Measurements from ENCODE around the gene FXYD7.
"Not testable (repeated sequence)": the region's sequence is repeated elsewhere in the genome, so short reads cannot be mapped to it uniquely, and the experiment has no call there.

FXYD7 gene

DNA sequence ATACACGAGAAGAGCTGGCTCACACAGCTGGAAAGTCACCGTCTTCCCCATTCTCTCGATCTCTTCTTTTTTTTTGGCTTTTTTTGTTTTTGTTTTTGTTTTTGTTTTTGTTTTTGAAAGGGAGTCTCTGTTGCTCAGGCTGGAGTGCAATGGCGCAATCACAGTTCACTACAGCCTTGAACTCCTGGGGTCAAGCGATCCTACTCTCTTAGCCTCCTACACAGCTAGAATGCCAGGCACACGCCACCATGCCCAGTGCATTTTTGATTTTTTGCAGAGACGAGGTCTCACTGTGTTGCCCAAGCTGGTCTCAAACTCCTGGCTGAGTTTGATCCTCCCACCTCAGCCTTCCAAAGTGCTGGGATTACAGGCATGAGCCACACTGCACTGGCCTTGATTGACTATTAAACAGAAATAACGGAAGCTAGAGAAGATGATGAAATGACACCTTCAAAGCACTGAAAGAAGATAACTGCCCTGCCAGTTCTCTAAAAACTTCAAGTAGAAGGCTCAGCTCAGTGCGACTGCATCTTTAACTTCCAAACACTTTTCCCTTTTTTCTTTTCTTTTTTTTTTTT lies 23.4 kb upstream of the FXYD7 start:
- no peak overlapping the region for H3K27ac Mint-ChIP-seq
- no peaks in the 10 kb centered on the region for H3K36me3 Mint-ChIP-seq

DNA sequence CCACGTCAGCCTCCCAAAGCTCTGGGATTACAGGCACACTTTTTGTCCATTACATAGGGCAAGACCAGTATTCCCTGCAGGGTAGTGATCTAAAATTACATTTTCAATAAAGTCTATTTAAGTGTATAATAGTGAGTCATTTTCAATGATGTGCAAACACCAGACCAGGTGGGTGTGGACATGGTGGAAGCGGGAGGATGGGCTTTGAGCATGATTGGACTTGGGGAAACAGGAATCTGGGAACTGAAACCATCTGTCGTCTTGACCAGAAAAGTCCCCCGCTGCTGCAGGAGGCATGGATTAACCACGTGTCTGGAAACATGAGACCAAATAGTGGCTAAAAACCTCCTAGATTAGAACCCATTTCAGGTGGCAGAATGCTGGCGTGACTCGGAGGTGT lies 22.6 kb upstream of the FXYD7 start:
- H3K4me3 Mint-ChIP-seq = no peak overlapping the region
- no peak overlapping the region for H3K27ac Mint-ChIP-seq
- H3K36me3 Mint-ChIP-seq = no peaks in the 10 kb centered on the region
- peaks cover 13% of the 10 kb centered on the region for H3K4me1 Mint-ChIP-seq
- H3K27me3 Mint-ChIP-seq = no peaks in the 10 kb centered on the region
- H3K9me3 Mint-ChIP-seq = no peaks in the 10 kb centered on the region

More for the DNA sequence above, 23.4 kb upstream of the FXYD7 start:
- Mint-ChIP-seq H3K4me3 (no peak overlapping the region), H3K27me3 (no peaks in the 10 kb centered on the region), H3K9me3 (no peaks in the 10 kb centered on the region), H3K4me1 (peaks cover 12% of the 10 kb centered on the region)

DNA sequence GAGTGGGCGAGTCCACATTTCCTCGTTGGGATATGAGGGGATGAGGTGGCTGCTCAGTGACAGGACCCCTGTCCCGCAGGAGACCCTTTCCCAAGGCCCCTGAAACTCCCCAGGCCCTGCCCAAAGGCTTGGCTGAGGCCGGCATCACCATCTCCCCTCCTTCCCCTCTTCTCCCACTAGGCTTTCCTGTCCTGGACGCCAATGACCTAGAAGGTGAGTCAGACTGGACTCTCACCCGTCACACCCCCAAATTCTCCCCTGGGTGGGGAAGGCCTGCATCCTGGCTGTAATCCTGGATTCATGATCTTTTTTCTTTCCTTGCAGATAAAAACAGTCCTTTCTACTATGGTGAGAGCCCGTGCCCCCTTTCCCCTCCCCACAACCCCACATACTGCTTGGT lies 22.2 kb upstream of the FXYD7 start:
- H3K27ac Mint-ChIP-seq = no peak overlapping the region
- no peak overlapping the region for H3K4me3 Mint-ChIP-seq
- H3K27me3 Mint-ChIP-seq = no peaks in the 10 kb centered on the region
- peaks cover 13% of the 10 kb centered on the region for H3K4me1 Mint-ChIP-seq
- no peaks in the 10 kb centered on the region for H3K36me3 Mint-ChIP-seq
- H3K9me3 Mint-ChIP-seq = no peaks in the 10 kb centered on the region

DNA sequence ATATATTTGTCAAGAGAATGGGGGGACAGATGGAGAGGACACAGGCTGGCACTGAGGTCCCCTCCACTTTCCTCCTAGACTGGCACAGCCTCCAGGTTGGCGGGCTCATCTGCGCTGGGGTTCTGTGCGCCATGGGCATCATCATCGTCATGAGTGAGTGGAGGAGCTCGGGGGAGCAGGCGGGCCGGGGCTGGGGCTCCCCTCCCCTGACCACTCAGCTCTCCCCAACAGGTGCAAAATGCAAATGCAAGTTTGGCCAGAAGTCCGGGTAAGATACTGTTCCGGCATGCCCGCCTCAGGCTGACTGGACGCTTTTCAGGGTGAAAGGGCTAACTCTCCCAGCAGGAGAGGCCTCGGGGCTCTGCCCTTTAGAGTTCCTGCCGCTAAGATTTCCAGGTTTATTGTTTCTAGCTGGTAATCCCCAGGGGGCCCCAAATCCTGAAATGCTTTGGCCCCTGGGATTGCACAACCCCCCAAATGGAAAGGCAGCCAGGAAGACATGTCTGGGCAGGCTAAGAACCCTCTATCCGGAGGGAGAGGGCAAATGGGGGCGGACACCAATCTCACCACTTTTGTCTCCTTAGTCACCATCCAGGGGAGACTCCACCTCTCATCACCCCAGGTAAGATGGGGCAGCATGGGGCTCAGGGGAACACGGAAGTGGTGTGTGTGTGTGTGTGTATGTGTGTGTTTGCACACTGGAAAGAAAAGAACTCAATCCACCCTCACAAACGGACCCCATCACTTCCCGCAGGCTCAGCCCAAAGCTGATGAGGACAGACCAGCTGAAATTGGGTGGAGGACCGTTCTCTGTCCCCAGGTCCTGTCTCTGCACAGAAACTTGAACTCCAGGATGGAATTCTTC lies 20.1 kb upstream of the FXYD7 start:
- Mint-ChIP-seq H3K27me3 (no peaks in the 10 kb centered on the region), H3K4me1 (peaks cover 13% of the 10 kb centered on the region), H3K4me3 (no peak overlapping the region), H3K36me3 (no peaks in the 10 kb centered on the region), H3K27ac (no peak overlapping the region), H3K9me3 (no peaks in the 10 kb centered on the region)

DNA sequence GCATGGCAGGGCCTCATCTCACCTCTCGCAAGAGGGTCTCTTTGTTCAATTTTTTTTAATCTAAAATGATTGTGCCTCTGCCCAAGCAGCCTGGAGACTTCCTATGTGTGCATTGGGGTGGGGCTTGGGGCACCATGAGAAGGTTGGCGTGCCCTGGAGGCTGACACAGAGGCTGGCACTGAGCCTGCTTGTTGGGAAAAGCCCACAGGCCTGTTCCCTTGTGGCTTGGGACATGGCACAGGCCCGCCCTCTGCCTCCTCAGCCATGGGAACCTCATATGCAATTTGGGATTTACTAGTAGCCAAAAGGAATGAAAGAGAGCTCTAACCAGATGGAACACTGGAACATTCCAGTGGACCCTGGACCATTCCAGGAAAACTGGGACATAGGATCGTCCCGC lies 19.5 kb upstream of the FXYD7 start:
- H3K27ac Mint-ChIP-seq = peak overlapping the region; percentile 60
- H3K4me3 Mint-ChIP-seq = peak overlapping the region; percentile 88
- H3K36me3 Mint-ChIP-seq = no peaks in the 10 kb centered on the region
- peaks cover 13% of the 10 kb centered on the region for H3K4me1 Mint-ChIP-seq
- H3K9me3 Mint-ChIP-seq = no peaks in the 10 kb centered on the region
- no peaks in the 10 kb centered on the region for H3K27me3 Mint-ChIP-seq

DNA sequence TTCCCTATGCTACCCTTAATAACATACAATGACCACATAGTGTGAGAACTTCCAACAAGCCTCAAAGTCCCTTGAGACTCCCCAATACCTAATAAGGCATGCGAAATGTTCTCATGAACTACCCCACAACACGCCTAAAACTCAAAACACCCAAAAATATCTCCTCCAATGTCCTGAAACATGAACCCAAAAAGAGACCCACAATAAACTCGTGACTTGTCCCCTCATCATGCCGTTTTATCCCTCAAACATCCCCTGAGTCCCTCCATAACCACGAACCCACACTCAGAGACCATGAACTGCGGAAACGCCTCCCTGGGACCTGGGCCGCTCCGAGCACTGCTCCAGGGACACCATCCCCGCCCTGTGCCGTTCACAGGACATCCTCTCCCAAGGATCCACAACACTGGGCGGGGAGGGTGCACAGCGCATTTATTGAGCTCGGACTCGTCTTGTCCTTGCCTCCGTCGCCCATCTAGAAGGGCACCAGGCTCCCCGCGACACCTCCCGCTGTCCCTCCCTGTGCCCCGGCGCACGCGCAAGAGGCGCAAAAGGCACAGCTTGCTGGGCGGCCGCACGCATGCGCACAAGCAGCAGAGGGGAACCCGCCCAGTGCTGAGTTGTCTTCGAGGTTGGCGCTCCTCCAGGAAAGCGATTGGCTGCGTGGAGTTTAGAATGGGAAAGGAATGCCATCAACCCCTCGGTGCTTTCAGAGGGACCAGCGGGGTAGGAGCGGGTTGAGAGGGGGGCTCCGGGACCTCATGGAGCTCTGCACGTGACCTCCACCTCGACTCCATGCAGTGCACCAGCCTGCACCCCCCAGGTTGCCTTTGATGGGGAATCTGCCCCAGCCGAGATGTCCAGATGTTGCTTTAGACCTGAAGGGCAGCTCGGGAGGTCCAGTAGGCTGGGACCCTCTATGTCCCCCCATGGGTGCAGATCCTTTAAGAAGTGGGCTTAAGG lies 18.7 kb upstream of the FXYD7 start:
- Mint-ChIP-seq H3K4me3 (peak overlapping the region; percentile 88), H3K4me1 (peaks cover 13% of the 10 kb centered on the region), H3K27ac (peak overlapping the region; percentile 60), H3K9me3 (no peaks in the 10 kb centered on the region), H3K36me3 (no peaks in the 10 kb centered on the region), H3K27me3 (no peaks in the 10 kb centered on the region)

DNA sequence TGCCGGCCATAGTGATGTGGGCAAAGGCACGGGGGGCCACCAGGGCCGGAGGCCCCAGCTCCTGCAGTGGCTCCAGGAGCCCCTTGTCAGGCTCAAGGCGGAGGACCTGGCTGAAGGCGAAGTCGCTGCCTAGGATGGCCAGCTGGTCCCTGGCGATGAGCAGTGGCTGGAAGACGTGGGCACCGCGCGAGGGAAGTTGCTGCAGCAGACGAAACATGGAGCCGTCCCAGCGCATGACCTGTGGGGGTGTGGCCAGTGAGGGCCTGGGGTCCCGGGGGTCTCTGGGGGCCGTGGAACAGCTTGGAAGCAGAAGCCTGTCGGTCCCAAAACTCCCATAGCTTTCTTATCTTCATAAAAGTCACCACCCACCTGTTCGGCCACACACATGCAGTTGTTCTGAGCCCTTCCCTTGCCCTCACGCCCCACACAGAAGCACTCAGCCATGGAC lies 17.8 kb upstream of the FXYD7 start:
- peak overlapping the region; percentile 70 for H3K27ac Mint-ChIP-seq
- H3K4me1 Mint-ChIP-seq = peaks cover 13% of the 10 kb centered on the region
- H3K4me3 Mint-ChIP-seq = peak overlapping the region; percentile 26
- H3K36me3 Mint-ChIP-seq = no peaks in the 10 kb centered on the region
- no peaks in the 10 kb centered on the region for H3K9me3 Mint-ChIP-seq
- no peaks in the 10 kb centered on the region for H3K27me3 Mint-ChIP-seq

DNA sequence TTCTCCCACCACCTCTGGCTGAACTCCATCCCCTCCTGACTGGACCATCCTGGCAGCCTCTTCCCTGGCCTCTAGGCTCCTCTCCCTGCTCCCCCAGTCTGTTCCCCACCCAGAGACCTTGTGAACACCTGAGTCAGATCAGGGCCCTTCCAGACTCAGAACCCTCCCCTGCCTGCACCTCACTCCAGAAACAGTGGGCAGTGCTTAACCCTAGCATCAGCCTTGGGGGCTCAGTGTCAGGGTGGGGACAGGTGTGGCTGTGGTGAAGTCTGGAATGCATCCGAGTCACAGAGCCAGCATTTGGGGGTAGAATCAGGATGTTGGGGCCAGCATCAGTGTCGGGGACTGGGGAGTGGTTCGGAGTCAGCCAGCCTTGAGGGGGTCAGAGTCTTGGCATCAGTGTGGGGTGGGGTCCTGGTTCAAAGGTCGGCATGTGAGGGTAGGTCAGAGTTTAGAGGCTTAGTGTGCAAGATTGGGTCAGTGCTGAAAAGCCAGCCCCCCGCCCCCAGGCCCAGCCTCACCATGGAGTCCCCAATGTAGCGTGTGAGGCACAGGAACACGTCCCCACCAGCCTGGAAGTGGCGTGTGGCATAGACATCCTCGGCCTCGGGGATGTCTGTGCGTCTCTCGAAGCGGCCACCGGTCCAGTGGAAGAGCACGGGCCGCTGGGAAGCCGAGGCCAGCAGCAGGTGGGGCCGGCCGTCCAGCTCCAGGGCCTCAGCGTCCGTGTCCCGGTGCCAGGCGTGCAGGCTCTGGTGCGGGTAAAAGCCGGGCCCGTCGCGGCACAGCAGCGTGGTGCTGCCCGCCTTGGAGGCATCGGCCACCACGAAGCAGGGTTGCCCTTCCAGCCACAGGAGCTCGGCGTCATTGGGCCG lies 17.1 kb upstream of the FXYD7 start:
- Mint-ChIP-seq H3K4me3 (peak overlapping the region; percentile 26), H3K9me3 (no peaks in the 10 kb centered on the region), H3K36me3 (no peaks in the 10 kb centered on the region), H3K27ac (no peak overlapping the region), H3K4me1 (peaks cover 13% of the 10 kb centered on the region), H3K27me3 (no peaks in the 10 kb centered on the region)

DNA sequence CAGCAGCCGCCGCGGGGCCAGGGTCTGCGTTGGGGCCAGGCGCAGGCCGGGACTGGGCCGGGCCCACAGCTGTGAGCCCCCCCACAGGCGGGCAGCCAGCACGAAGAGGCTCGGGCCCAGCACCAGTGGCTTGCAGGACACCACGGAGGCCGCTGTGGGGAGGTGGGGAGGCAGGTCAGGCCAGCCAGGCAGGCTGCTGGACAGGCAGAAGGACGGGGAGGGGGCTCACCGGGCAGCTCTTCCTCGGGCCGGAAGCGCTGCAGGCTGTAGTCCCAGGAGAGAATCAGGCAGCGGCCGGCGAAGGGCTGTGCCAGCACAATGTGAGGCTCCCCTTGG lies 16.5 kb upstream of the FXYD7 start:
- Mint-ChIP-seq H3K36me3 (no peaks in the 10 kb centered on the region), H3K4me1 (peaks cover 13% of the 10 kb centered on the region)

DNA sequence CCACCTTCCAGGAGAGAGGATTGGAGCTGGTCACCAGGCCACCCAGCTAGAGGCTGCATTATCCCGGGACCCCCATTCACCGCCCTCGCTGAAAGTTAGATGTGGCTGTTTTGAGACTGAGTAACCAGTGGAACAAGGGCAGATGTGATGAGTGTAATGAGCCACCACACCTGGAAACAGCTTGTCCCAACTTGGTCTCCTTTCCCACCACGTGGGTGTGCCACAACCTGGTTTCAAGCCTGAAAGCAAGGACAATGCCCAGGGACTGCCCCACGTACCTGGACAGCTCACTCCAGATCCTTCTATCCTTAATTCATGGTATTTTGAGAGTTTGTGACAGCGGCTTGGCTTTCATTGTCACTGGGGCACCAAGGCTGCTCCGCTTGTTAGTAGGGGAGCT lies 15.2 kb upstream of the FXYD7 start:
- Mint-ChIP-seq H3K9me3 (no peaks in the 10 kb centered on the region), H3K4me3 (no peak overlapping the region), H3K36me3 (no peaks in the 10 kb centered on the region), H3K4me1 (peaks cover 13% of the 10 kb centered on the region), H3K27ac (no peak overlapping the region), H3K27me3 (no peaks in the 10 kb centered on the region)

More for the DNA sequence above, 16.5 kb upstream of the FXYD7 start:
- Mint-ChIP-seq H3K27me3 (no peaks in the 10 kb centered on the region), H3K27ac (no peak overlapping the region), H3K4me3 (no peak overlapping the region), H3K9me3 (no peaks in the 10 kb centered on the region)

DNA sequence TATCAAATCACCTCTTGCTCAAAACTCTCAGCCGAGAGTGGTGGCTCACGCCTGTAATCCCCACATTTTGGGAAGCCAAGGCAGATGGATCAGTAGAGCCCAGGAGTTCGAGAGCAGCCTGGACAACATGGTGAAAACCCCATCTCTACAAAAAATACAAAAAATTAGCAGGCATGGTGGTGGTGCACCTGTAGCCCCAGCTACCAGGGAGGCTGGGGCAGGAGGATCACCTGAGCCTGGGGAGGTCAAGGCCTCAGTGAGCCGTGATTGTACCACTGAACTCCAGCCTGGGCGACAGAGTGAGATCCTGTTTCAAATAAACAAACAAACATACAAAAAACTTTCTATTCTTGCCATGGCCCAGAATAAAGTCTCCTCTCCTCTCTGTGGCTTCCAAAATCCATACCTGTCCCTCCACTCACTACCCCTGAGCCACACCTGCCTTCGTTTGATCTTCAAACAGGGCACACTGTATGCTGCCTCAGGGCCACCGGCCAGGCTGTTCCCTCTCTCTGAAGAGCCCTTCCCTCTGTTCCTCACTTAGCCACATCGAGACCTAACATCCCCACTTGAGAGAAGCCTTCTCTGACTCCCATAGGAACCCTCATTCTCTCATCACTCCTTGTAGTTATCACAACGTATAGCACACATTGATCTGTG lies 14.5 kb upstream of the FXYD7 start:
- H3K4me3 Mint-ChIP-seq = no peak overlapping the region
- no peaks in the 10 kb centered on the region for H3K9me3 Mint-ChIP-seq
- H3K27ac Mint-ChIP-seq = no peak overlapping the region
- H3K36me3 Mint-ChIP-seq = no peaks in the 10 kb centered on the region
- H3K4me1 Mint-ChIP-seq = peaks cover 13% of the 10 kb centered on the region
- no peaks in the 10 kb centered on the region for H3K27me3 Mint-ChIP-seq

DNA sequence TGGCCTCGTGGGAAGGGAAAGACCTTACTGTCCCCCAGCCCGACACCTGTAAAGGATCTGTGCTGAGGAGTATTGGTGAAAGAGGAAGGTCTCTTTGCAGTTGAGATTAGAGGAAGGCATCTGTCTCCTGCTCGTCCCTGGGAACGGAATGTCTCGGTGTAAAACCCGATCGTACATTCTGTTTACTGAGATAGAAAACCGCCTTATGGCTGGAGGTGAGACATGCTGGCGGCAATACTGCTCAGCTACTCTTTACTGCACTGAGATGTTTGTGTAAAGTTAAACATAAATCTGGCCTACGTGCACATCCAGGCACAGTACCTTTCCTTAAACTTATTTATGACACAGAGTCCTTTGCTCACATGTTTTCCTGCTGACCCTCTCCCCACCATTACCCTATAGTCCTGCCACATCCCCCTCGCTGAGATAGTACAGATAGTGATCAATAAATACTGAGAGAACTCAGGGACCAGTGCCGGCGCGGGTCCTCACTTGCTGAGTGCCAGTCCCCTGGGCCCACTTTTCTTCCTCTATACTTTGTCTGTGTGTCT lies 13.3 kb upstream of the FXYD7 start:
- H3K4me1 Mint-ChIP-seq, H3K36me3 Mint-ChIP-seq, H3K4me3 Mint-ChIP-seq, H3K9me3 Mint-ChIP-seq, H3K27ac Mint-ChIP-seq, H3K27me3 Mint-ChIP-seq: not testable (repeated sequence)

DNA sequence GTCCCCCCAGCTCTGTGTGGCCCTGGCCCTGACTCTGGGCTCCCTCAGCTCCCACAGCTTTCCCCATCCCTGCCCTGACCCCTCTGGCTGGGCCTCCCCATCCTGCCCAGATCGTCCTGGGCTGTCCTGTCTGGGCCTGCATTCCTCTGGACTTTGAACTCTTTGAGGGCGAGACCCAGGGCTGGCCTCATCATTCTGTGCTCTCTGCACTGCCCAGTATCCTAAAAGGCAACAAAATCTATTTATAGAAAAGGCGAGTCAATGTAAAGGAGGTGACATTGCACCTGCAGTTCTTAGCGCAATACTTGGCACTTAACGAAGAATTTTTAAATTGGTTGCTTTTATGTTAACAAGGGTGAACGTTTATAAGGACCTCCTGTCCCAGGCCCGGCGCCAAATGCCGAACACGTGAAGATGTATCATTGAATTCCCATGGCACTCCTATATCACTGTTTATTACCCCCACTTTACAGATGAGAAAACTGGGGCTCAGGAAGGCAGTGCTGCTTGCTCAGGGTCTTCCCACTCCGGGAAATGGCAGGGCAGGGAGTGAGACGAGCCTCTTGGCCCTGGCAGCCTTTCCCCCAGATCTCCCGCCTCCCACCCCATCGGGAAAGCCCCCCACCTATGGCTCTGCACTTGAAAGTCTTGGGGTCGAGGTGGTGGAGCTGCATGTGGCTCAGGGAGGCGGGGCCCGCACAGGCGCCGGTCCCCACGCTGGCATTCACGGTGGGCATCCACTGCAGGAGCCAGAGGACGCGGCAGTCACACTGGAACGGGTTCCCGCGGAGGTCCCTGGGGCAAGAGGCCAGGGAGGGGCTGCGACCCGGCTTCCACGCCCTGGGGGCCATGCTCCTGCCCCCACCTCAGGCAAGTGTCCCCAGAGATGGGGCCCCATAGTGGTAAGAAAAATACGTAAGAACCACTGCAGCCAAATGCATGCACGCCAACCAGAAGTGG lies 12.0 kb upstream of the FXYD7 start:
- Mint-ChIP-seq H3K27ac (no peak overlapping the region), H3K27me3 (no peaks in the 10 kb centered on the region), H3K9me3 (no peaks in the 10 kb centered on the region)

More for the DNA sequence above, 12.0 kb upstream of the FXYD7 start:
- Mint-ChIP-seq H3K36me3 (no peaks in the 10 kb centered on the region), H3K4me3 (no peak overlapping the region), H3K4me1 (peaks cover 4% of the 10 kb centered on the region)

All from activated naive CD4-positive, alpha-beta T cell treated with anti-CD3 and anti-CD28 coated beads, Interleukin-2, amount 50 U/mL, for 24 hours (primary cell).